COLO668 (cell line): ENCODE data around the gene ST3GAL3.

Experiments
- DNase-seq: peaks from one replicate; lab custom pipeline; 2025; ENCODE audit not compliant: unreplicated experiment; lab: John Stamatoyannopoulos, UW

Gene ST3GAL3

GRCh38 chr1:43908226-43908625 is 200.9 kb downstream of the ST3GAL3 start:
- no peak for DNase-seq

- no peak for DNase-seq
Measured at GRCh38 chr1:43908858-43909257, 201.5 kb downstream of the ST3GAL3 start.

GRCh38 chr1:43910343-43910742 is 203.0 kb downstream of the ST3GAL3 start:
- no peak for DNase-seq

GRCh38 chr1:43912607-43913006 is 205.3 kb downstream of the ST3GAL3 start:
- DNase-seq = no peak

GRCh38 chr1:43913051-43913501 is 205.7 kb downstream of the ST3GAL3 start:
- DNase-seq = no peak

- no peak for DNase-seq
Measured at GRCh38 chr1:43913666-43914360, 206.5 kb downstream of the ST3GAL3 start.

- no peak for DNase-seq
Measured at GRCh38 chr1:43914576-43915525, 207.5 kb downstream of the ST3GAL3 start.

GRCh38 chr1:43919906-43920305 is 212.6 kb downstream of the ST3GAL3 start:
- no peak for DNase-seq

GRCh38 chr1:43921022-43921421 is 213.7 kb downstream of the ST3GAL3 start:
- DNase-seq = no peak

- DNase-seq = no peak
Measured at GRCh38 chr1:43924516-43924915, 217.2 kb downstream of the ST3GAL3 start.

GRCh38 chr1:43925846-43926245 is 218.5 kb downstream of the ST3GAL3 start:
- DNase-seq = no peak

GRCh38 chr1:43930168-43930948 is 223.0 kb downstream of the ST3GAL3 start:
- peak; percentile 48 for DNase-seq

- no peak for DNase-seq
Measured at GRCh38 chr1:43930949-43931275, 223.6 kb downstream of the ST3GAL3 start.

GRCh38 chr1:43931711-43932660 is 224.7 kb downstream of the ST3GAL3 start:
- no peak for DNase-seq

- no peak for DNase-seq
Measured at GRCh38 chr1:43932786-43933385, 225.6 kb downstream of the ST3GAL3 start.

- peak; percentile 84 for DNase-seq
Measured at GRCh38 chr1:43933386-43934100, 226.2 kb downstream of the ST3GAL3 start, which contains the start of gene ARTN. Gene ARTN, plus strand, starts transcription at chr1:43933801. Its CDS starts 1,856 bp downstream, at chr1:43935657.

- peak; percentile 90 for DNase-seq
Measured at GRCh38 chr1:43934101-43934985, 227.0 kb downstream of the ST3GAL3 start.

GRCh38 chr1:43934986-43935324 is 227.6 kb downstream of the ST3GAL3 start:
- DNase-seq = no peak
